Measurements from ENCODE around the gene ZHX3.

GRCh38 chr20:41204304-41205265 is 112.9 kb downstream of the ZHX3 start:
- TF ChIP-seq, protein P1, sequence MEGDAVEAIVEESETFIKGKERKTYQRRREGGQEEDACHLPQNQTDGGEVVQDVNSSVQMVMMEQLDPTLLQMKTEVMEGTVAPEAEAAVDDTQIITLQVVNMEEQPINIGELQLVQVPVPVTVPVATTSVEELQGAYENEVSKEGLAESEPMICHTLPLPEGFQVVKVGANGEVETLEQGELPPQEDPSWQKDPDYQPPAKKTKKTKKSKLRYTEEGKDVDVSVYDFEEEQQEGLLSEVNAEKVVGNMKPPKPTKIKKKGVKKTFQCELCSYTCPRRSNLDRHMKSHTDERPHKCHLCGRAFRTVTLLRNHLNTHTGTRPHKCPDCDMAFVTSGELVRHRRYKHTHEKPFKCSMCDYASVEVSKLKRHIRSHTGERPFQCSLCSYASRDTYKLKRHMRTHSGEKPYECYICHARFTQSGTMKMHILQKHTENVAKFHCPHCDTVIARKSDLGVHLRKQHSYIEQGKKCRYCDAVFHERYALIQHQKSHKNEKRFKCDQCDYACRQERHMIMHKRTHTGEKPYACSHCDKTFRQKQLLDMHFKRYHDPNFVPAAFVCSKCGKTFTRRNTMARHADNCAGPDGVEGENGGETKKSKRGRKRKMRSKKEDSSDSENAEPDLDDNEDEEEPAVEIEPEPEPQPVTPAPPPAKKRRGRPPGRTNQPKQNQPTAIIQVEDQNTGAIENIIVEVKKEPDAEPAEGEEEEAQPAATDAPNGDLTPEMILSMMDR (IDR thresholded peaks at IDR 0.05) = no peak
- no peak for TF ChIP-seq EZH2 (IDR thresholded peaks at IDR 0.05; ENCODE audit: borderline replicate concordance, insufficient read depth, low read depth, low read length, poor library complexity, severe bottlenecking)

Measured in B cell (primary cell).